PC-9 (cell line): Measurements from ENCODE around the gene MYO18A.

Source experiments
- EZH2 ChIP-seq: fragments of 200-600 bp; sonication (generic); IDR thresholded peaks from 2 replicates; pipeline ENCODE4 v1.8.0; 2017; ENCODE audit warnings: antibody characterized with exemption, low read depth
- TF ChIP-seq, protein P1 (sequence below): fragments of 200-600 bp; sonication (generic); conservative IDR thresholded peaks from 2 replicates; pipeline ENCODE4 v1.6.1; 2017; ENCODE audit warnings: mixed run types, antibody characterized with exemption, mild to moderate bottlenecking, moderate library complexity

- TF ChIP-seq EZH2 = no peak
- TF ChIP-seq, protein P1, sequence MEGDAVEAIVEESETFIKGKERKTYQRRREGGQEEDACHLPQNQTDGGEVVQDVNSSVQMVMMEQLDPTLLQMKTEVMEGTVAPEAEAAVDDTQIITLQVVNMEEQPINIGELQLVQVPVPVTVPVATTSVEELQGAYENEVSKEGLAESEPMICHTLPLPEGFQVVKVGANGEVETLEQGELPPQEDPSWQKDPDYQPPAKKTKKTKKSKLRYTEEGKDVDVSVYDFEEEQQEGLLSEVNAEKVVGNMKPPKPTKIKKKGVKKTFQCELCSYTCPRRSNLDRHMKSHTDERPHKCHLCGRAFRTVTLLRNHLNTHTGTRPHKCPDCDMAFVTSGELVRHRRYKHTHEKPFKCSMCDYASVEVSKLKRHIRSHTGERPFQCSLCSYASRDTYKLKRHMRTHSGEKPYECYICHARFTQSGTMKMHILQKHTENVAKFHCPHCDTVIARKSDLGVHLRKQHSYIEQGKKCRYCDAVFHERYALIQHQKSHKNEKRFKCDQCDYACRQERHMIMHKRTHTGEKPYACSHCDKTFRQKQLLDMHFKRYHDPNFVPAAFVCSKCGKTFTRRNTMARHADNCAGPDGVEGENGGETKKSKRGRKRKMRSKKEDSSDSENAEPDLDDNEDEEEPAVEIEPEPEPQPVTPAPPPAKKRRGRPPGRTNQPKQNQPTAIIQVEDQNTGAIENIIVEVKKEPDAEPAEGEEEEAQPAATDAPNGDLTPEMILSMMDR = no peak
These were observed 54.5 kb downstream of the MYO18A start for GRCh38 chr17:29125651-29126050.
